ENCODE results near the gene DNAH10.

Gene DNAH10

GRCh38 chr12:123726962-123727361 lies 35.1 kb upstream of the DNAH10 start:
- H3F3A ChIP-seq (ENCODE audit: insufficient read depth): no peaks in the 10 kb centered on the region
- H3K9me3 ChIP-seq (ENCODE audit: insufficient read depth, low read length): no peaks in the 10 kb centered on the region
- H3K79me2 ChIP-seq (ENCODE audit: insufficient read depth, low read length): no peaks in the 10 kb centered on the region; the same call in 1 of the 2 replicates
- TF ChIP-seq EZH2phosphoT487 (conservative IDR thresholded peaks at IDR 0.05; ENCODE audit: low read length) (no peak), CTCF (IDR thresholded peaks at IDR 0.05; ENCODE audit: insufficient read depth, low read length, poor library complexity, severe bottlenecking) (no peak)
- H3K36me3 ChIP-seq (ENCODE audit: low read length): peaks cover 18% of the 10 kb centered on the region; the same call in 1 of the 2 replicates
- no peak overlapping the region for H3K4me2 ChIP-seq (ENCODE audit: low read depth, low read length, poor library complexity, severe bottlenecking)
- no peak overlapping the region for H3K9ac ChIP-seq (ENCODE audit: low read length)
- no peak overlapping the region for H3K4me3 ChIP-seq (ENCODE audit: insufficient read depth, low read length, poor library complexity, severe bottlenecking)
- no peak overlapping the region for H2AFZ ChIP-seq (ENCODE audit: low read depth, low read length, severe bottlenecking)
- H3K9me2 ChIP-seq (replicated peaks; ENCODE audit: insufficient read depth, low read length): no peaks in the 10 kb centered on the region
- H4K20me1 ChIP-seq (ENCODE audit: low read depth, low read length): no peaks in the 10 kb centered on the region
- no peaks in the 10 kb centered on the region for H3K27me3 ChIP-seq (ENCODE audit: low read length)
- H3K27ac ChIP-seq (ENCODE audit: low read depth, low read length): no peak overlapping the region

- no peaks in the 10 kb centered on the region for H3K9me2 ChIP-seq (replicated peaks; ENCODE audit: insufficient read depth, low read length)
- no peak overlapping the region for H3K9ac ChIP-seq (ENCODE audit: low read length)
- no peak overlapping the region for H3K4me2 ChIP-seq (ENCODE audit: low read depth, low read length, poor library complexity, severe bottlenecking)
- no peak for TF ChIP-seq CTCF (IDR thresholded peaks at IDR 0.05; ENCODE audit: insufficient read depth, low read length, poor library complexity, severe bottlenecking)
- no peak for TF ChIP-seq EZH2phosphoT487 (conservative IDR thresholded peaks at IDR 0.05; ENCODE audit: low read length)
- no peaks in the 10 kb centered on the region for H3K9me3 ChIP-seq (ENCODE audit: insufficient read depth, low read length)
- no peaks in the 10 kb centered on the region for H3F3A ChIP-seq (ENCODE audit: insufficient read depth)
- peaks cover 18% of the 10 kb centered on the region; the same call in 1 of the 2 replicates for H3K36me3 ChIP-seq (ENCODE audit: low read length)
- no peaks in the 10 kb centered on the region for H4K20me1 ChIP-seq (ENCODE audit: low read depth, low read length)
- no peaks in the 10 kb centered on the region for H3K27me3 ChIP-seq (ENCODE audit: low read length)
- H3K27ac ChIP-seq (ENCODE audit: low read depth, low read length): no peak overlapping the region
- H3K4me3 ChIP-seq (ENCODE audit: insufficient read depth, low read length, poor library complexity, severe bottlenecking): no peak overlapping the region
- H2AFZ ChIP-seq (ENCODE audit: low read depth, low read length, severe bottlenecking): no peak overlapping the region
- H3K79me2 ChIP-seq (ENCODE audit: insufficient read depth, low read length): no peaks in the 10 kb centered on the region
Observed at GRCh38 chr12:123727878-123728277, 34.2 kb upstream of the DNAH10 start.

GRCh38 chr12:123731596-123731995 lies 30.5 kb upstream of the DNAH10 start:
- Histone ChIP-seq H4K20me1 (ENCODE audit: low read depth, low read length) (no peaks in the 10 kb centered on the region), H3K27me3 (ENCODE audit: low read length) (no peaks in the 10 kb centered on the region), H2AFZ (ENCODE audit: low read depth, low read length, severe bottlenecking) (no peak overlapping the region), H3F3A (ENCODE audit: insufficient read depth) (no peaks in the 10 kb centered on the region), H3K9ac (ENCODE audit: low read length) (no peak overlapping the region), H3K4me3 (ENCODE audit: insufficient read depth, low read length, poor library complexity, severe bottlenecking) (no peak overlapping the region), H3K27ac (ENCODE audit: low read depth, low read length) (no peak overlapping the region), H3K4me2 (ENCODE audit: low read depth, low read length, poor library complexity, severe bottlenecking) (no peak overlapping the region), H3K9me3 (ENCODE audit: insufficient read depth, low read length) (no peaks in the 10 kb centered on the region), H3K79me2 (ENCODE audit: insufficient read depth, low read length) (no peaks in the 10 kb centered on the region), H3K36me3 (ENCODE audit: low read length) (peaks cover 10% of the 10 kb centered on the region; the same call in 1 of the 2 replicates), H3K9me2 (replicated peaks; ENCODE audit: insufficient read depth, low read length) (no peaks in the 10 kb centered on the region)
- TF ChIP-seq EZH2phosphoT487 (conservative IDR thresholded peaks at IDR 0.05; ENCODE audit: low read length) (no peak), CTCF (IDR thresholded peaks at IDR 0.05; ENCODE audit: insufficient read depth, low read length, poor library complexity, severe bottlenecking) (no peak)

All from SU-DHL-6 (cell line).